DMS 273 treated with DMSO at 0.1 percent for 48 hours (cell line): ENCODE measurements around the gene S100A4.

Experiments used
- DNase-seq: peaks from one replicate; lab custom pipeline; 2025; lab: John Stamatoyannopoulos, UW

S100A4 gene

GRCh38 chr1:153547560-153548551 lies 2.2 kb upstream of the S100A4 start:
- DNase-seq, result no peak

- no peak for DNase-seq
Measured at GRCh38 chr1:153546796-153547559, 1.4 kb upstream of the S100A4 start.

GRCh38 chr1:153546371-153546770 lies 765 bp upstream of the S100A4 start:
- no peak for DNase-seq

GRCh38 chr1:153544453-153545066 lies 1.0 kb downstream of the S100A4 start:
- DNase-seq, result no peak

- DNase-seq, result no peak
Measured at GRCh38 chr1:153543736-153544135, 1.9 kb downstream of the S100A4 start.

GRCh38 chr1:153542956-153543711 lies 2.5 kb downstream of the S100A4 start:
- DNase-seq, result no peak

GRCh38 chr1:153541641-153542590 lies 3.7 kb downstream of the S100A4 start:
- DNase-seq, result no peak

GRCh38 chr1:153540394-153541361 lies 4.9 kb downstream of the S100A4 start, which contains the start of gene S100A5:
TSS of gene S100A5 (minus strand) at chr1:153540934. CDS start at chr1:153540191, 743 bp downstream.
- DNase-seq, result peak; percentile 63

GRCh38 chr1:153539395-153540093 lies 6.1 kb downstream of the S100A4 start:
- DNase-seq, result no peak

- DNase-seq, result peak; percentile 73
Measured at GRCh38 chr1:153538315-153538821, 7.2 kb downstream of the S100A4 start.

- DNase-seq, result no peak
Measured at GRCh38 chr1:153537376-153537730, 8.3 kb downstream of the S100A4 start.

- DNase-seq, result no peak
Measured at GRCh38 chr1:153536671-153537375, 8.8 kb downstream of the S100A4 start.

GRCh38 chr1:153536012-153536670 lies 9.5 kb downstream of the S100A4 start:
- no peak for DNase-seq

- no peak for DNase-seq
Measured at GRCh38 chr1:153535242-153536011, 10.2 kb downstream of the S100A4 start, which contains the start of gene S100A6. TSS of gene S100A6 (minus strand) at chr1:153535991. CDS start at chr1:153535339, 652 bp downstream.

- DNase-seq, result no peak
Measured at GRCh38 chr1:153534925-153535241, 10.7 kb downstream of the S100A4 start.

GRCh38 chr1:153534226-153534924 lies 11.2 kb downstream of the S100A4 start:
- no peak for DNase-seq
